ENCODE data around the gene IZUMO2. TPM values are rescaled to one million over a fixed set of nuclear protein-coding genes. Genes with fewer than 3 reads are reported as not detected.

Gene IZUMO2
- polyA plus RNA-seq, 1 donor (not counting 4 experiments of a cell fraction or from before 2014, with no cell fraction given): not detected

GRCh38 chr19:50173127-50173526, 10.0 kb upstream of the IZUMO2 start:
- Histone ChIP-seq H3K36me3 (ENCODE audit: control insufficient read depth in 2 of 2, extremely low read depth in 1 of 2, insufficient read depth in 2 of 2, low read length in 2 of 2) (no peaks in the 10 kb centered on the region), H3K9me1 (ENCODE audit: control insufficient read depth, extremely low read depth, insufficient read depth, low read length) (no peaks in the 10 kb centered on the region), H3K27ac (ENCODE audit: control insufficient read depth, insufficient read depth, low read length) (no peak overlapping the region), H2AFZ (ENCODE audit: control insufficient read depth, low read length) (no peak overlapping the region), H3K9ac (ENCODE audit: control insufficient read depth, extremely low read depth, insufficient read depth, low read length) (no peak overlapping the region), H3K4me3 (ENCODE audit: control insufficient read depth in 2 of 3, extremely low read depth in 1 of 3, insufficient read depth in 2 of 3, low read depth in 1 of 3, low read length in 3 of 3) (no peak overlapping the region), H3K27me3 (ENCODE audit: control insufficient read depth, extremely low read depth, insufficient read depth, low read length) (no peaks in the 10 kb centered on the region), H4K20me1 (ENCODE audit: control insufficient read depth, extremely low read depth, insufficient read depth, low read length) (no peaks in the 10 kb centered on the region), H3K4me2 (ENCODE audit: control insufficient read depth, extremely low read depth, insufficient read depth, low read depth, low read length) (no peak overlapping the region), H3K9me3 (ENCODE audit: control insufficient read depth, low read depth, low read length) (peaks cover 4% of the 10 kb centered on the region), H3K4me1 (ENCODE audit: control insufficient read depth, extremely low read depth, insufficient read depth, low read length) (no peaks in the 10 kb centered on the region), H3K79me2 (ENCODE audit: control insufficient read depth, insufficient read depth, low read length) (no peaks in the 10 kb centered on the region)
- DNase-seq (ENCODE audit: low read depth, low spot score) (no peak), FAIRE-seq (no peak)
- dilution Hi-C loops (cut with MboI; ENCODE audit: extremely low pct_ligation_motif_present, low sequenced_read_pairs): no loop called here
- TF ChIP-seq EZH2 (IDR thresholded peaks at IDR 0.05; ENCODE audit: low read length) (no peak), CTCF (optimal IDR thresholded peaks at IDR 0.05 in 1 of 3, IDR thresholded peaks at IDR 0.05 in 1 of 3, conservative IDR thresholded peaks at IDR 0.05 in 1 of 3; ENCODE audit: extremely low read depth in 1 of 3, insufficient read depth in 2 of 3, low read length in 3 of 3) (no peak)

GRCh38 chr19:50172726-50173125, 9.6 kb upstream of the IZUMO2 start:
- DNase-seq (ENCODE audit: low read depth, low spot score) (no peak), FAIRE-seq (no peak)
- no peak overlapping the region for H3K4me3 ChIP-seq (ENCODE audit: control insufficient read depth in 2 of 3, extremely low read depth in 1 of 3, insufficient read depth in 2 of 3, low read depth in 1 of 3, low read length in 3 of 3)
- no peaks in the 10 kb centered on the region for H3K79me2 ChIP-seq (ENCODE audit: control insufficient read depth, insufficient read depth, low read length)
- no peaks in the 10 kb centered on the region for H4K20me1 ChIP-seq (ENCODE audit: control insufficient read depth, extremely low read depth, insufficient read depth, low read length)
- H3K36me3 ChIP-seq (ENCODE audit: control insufficient read depth in 2 of 2, extremely low read depth in 1 of 2, insufficient read depth in 2 of 2, low read length in 2 of 2): no peaks in the 10 kb centered on the region
- no peaks in the 10 kb centered on the region for H3K4me1 ChIP-seq (ENCODE audit: control insufficient read depth, extremely low read depth, insufficient read depth, low read length)
- dilution Hi-C loops (cut with MboI; ENCODE audit: extremely low pct_ligation_motif_present, low sequenced_read_pairs): no loop called here
- H3K9me1 ChIP-seq (ENCODE audit: control insufficient read depth, extremely low read depth, insufficient read depth, low read length): no peaks in the 10 kb centered on the region
- no peak overlapping the region for H3K4me2 ChIP-seq (ENCODE audit: control insufficient read depth, extremely low read depth, insufficient read depth, low read depth, low read length)
- no peak overlapping the region for H3K27ac ChIP-seq (ENCODE audit: control insufficient read depth, insufficient read depth, low read length)
- H3K27me3 ChIP-seq (ENCODE audit: control insufficient read depth, extremely low read depth, insufficient read depth, low read length): no peaks in the 10 kb centered on the region
- TF ChIP-seq CTCF (optimal IDR thresholded peaks at IDR 0.05 in 1 of 3, IDR thresholded peaks at IDR 0.05 in 1 of 3, conservative IDR thresholded peaks at IDR 0.05 in 1 of 3; ENCODE audit: extremely low read depth in 1 of 3, insufficient read depth in 2 of 3, low read length in 3 of 3): no peak
- TF ChIP-seq EZH2 (IDR thresholded peaks at IDR 0.05; ENCODE audit: low read length): no peak
- no peak overlapping the region for H3K9ac ChIP-seq (ENCODE audit: control insufficient read depth, extremely low read depth, insufficient read depth, low read length)
- peaks cover 4% of the 10 kb centered on the region for H3K9me3 ChIP-seq (ENCODE audit: control insufficient read depth, low read depth, low read length)
- no peak overlapping the region for H2AFZ ChIP-seq (ENCODE audit: control insufficient read depth, low read length)

Measured in keratinocyte (primary cell).